Endothelial cell of umbilical vein (primary cell): ENCODE measurements around the gene EPO. TPM values are rescaled to one million over a fixed set of nuclear protein-coding genes. Genes with fewer than 3 reads are reported as not detected.

Experiments
- BruUV-seq: library from RNA; stranded (reverse); fragments of 400-500 nt; replicated peaks from 2 replicates; lab custom pipeline; 2021; lab: Mats Ljungman, UMichigan
- CTCF ChIA-PET: fragments of 300-600, 350-600 bp; sonication (Branson Sonifier 250); formaldehyde crosslinking; loops from one replicate; lab custom pipeline; 2021; ENCODE audit warnings: antibody characterized with exemption, inconsistent platforms; lab: Charles Lee
- POLR2A ChIA-PET: fragments of 300-600, 350-600 bp; sonication (Branson Sonifier 250); formaldehyde crosslinking; loops from one replicate; lab custom pipeline; 2021; ENCODE audit warnings: antibody characterized with exemption, inconsistent platforms; lab: Charles Lee
- DNase-seq: peaks from one replicate; pipeline ENCODE4 v3.0.0-alpha.2; 2011; ENCODE audit warnings: low read depth, low spot score
- FAIRE-seq: peaks from 2 replicates; lab custom pipeline; 2011; peaks lifted over from hg19 to GRCh38; lab: Jason Lieb, UNC
- H2AFZ ChIP-seq: 2 replicates; pipeline ENCODE4 v1.6.0; 2012; ENCODE audit warnings: low read depth, low read length, control low read depth, inconsistent platforms
- H3K27ac ChIP-seq: 2 replicates; pipeline ENCODE4 v1.5.1; 2011; ENCODE audit warnings: low read depth, mild to moderate bottlenecking, control low read depth, low read length, moderate library complexity; ENCODE audit not compliant: insufficient read depth
- H3K27me3 ChIP-seq, 2 experiments: 2 replicates each; pipeline versions ENCODE4 v1.6.0 to v1.6.1; 2011; ENCODE audit warnings: low read length in 2 of 2, mixed read lengths in 1 of 2; ENCODE audit not compliant: control insufficient read depth in 2 of 2, insufficient read depth in 2 of 2
- H3K36me3 ChIP-seq, 2 experiments: 2 replicates in 1 of 2; 3 replicates in 1 of 2; pipeline ENCODE4 v1.5.1; 2011; ENCODE audit warnings: low read length in 2 of 2, mild to moderate bottlenecking in 1 of 2, moderate library complexity in 1 of 2; ENCODE audit not compliant: control insufficient read depth in 2 of 2, insufficient read depth in 2 of 2; ENCODE audit errors: extremely low read depth in 1 of 2
- H3K4me1 ChIP-seq: 3 replicates; pipeline ENCODE4 v1.5.1; 2011; ENCODE audit warnings: mild to moderate bottlenecking, low read length; ENCODE audit not compliant: control insufficient read depth, insufficient read depth; ENCODE audit errors: extremely low read depth
- H3K4me2 ChIP-seq: 2 replicates; pipeline ENCODE4 v1.6.1; 2011; ENCODE audit warnings: low read length, control low read depth, mixed read lengths; ENCODE audit not compliant: insufficient read depth
- H3K4me3 ChIP-seq, 3 experiments: fragments of 200-600 bp in 1 of 3; sonication (generic), shearing (Covaris generic) in 1 of 3; replicated peaks in 1 of 3; 2 replicates each; pipeline ENCODE4 v1.5.1; 2011 to 2016; ENCODE audit warnings: control low read depth in 3 of 3, low read length in 3 of 3, mild to moderate bottlenecking in 2 of 3, inconsistent platforms in 1 of 3, low read depth in 1 of 3, moderate library complexity in 1 of 3; ENCODE audit not compliant: insufficient read depth in 1 of 3
- H3K79me2 ChIP-seq: 2 replicates; pipeline ENCODE4 v1.6.0; 2012; ENCODE audit warnings: low read length, inconsistent platforms; ENCODE audit not compliant: control insufficient read depth, insufficient read depth
- H3K9ac ChIP-seq: replicated peaks from 2 replicates; pipeline ENCODE3; 2011; ENCODE audit warnings: low read length, control low read depth; ENCODE audit not compliant: insufficient read depth; ENCODE audit errors: extremely low read depth
- H3K9me1 ChIP-seq: replicated peaks from 3 replicates; pipeline ENCODE4 v1.6.0; 2011; ENCODE audit warnings: mild to moderate bottlenecking, low read length; ENCODE audit not compliant: control insufficient read depth, insufficient read depth; ENCODE audit errors: extremely low read depth
- H3K9me3 ChIP-seq: replicated peaks from 2 replicates; pipeline ENCODE4 v1.5.1; 2012; ENCODE audit warnings: low read length, inconsistent platforms; ENCODE audit not compliant: control insufficient read depth, insufficient read depth
- H4K20me1 ChIP-seq: replicated peaks from 2 replicates; pipeline ENCODE3; 2011; ENCODE audit warnings: mild to moderate bottlenecking, low read length; ENCODE audit not compliant: control insufficient read depth, insufficient read depth; ENCODE audit errors: extremely low read depth
- EZH2 ChIP-seq: IDR thresholded peaks from 2 replicates; pipeline ENCODE4 v1.6.1; 2012; ENCODE audit warnings: borderline replicate concordance, low read depth, mild to moderate bottlenecking, moderate library complexity, low read length, inconsistent platforms; ENCODE audit not compliant: severe bottlenecking
- FOS ChIP-seq: IDR thresholded peaks from 2 replicates; pipeline ENCODE4 v1.6.1; 2011; ENCODE audit warnings: mild to moderate bottlenecking, low read length, moderate library complexity, borderline replicate concordance; ENCODE audit not compliant: insufficient read depth
- GATA2 ChIP-seq: IDR thresholded peaks from 2 replicates; pipeline ENCODE4 v1.7.0; 2011; ENCODE audit warnings: low read depth, mild to moderate bottlenecking, moderate library complexity, mixed read lengths, low read length; ENCODE audit not compliant: insufficient read length, insufficient read depth
- JUN ChIP-seq: IDR thresholded peaks from 2 replicates; pipeline ENCODE4 v1.6.1; 2011; ENCODE audit warnings: borderline replicate concordance, low read depth; ENCODE audit not compliant: insufficient read length, insufficient read depth
- MYC ChIP-seq: IDR thresholded peaks from one replicate; pipeline ENCODE4 v1.6.1; 2011; ENCODE audit warnings: mild to moderate bottlenecking, low read depth, low read length
- POLR2A ChIP-seq: IDR thresholded peaks from 2 replicates; pipeline ENCODE4 v1.6.1; 2012; ENCODE audit warnings: low read depth, mild to moderate bottlenecking, control low read depth, low read length
- POLR2AphosphoS5 ChIP-seq: IDR thresholded peaks from 2 replicates; pipeline ENCODE4 v1.6.1; 2012; ENCODE audit warnings: low read depth, mild to moderate bottlenecking, control low read depth, low read length, moderate library complexity; ENCODE audit not compliant: insufficient read depth
- dilution Hi-C: fragments of 300-500 bp; cut with MboI; formaldehyde crosslinking; loops from one replicate; pipeline ENCODE4 v1.15.0; 2019; ENCODE audit warnings: low sequenced_read_pairs; ENCODE audit not compliant: extremely low pct_ligation_motif_present
- intact Hi-C: fragments of 100-400 bp; cut with micrococcal nuclease; formaldehyde crosslinking; loops from one replicate; pipeline ENCODE4 v1.10.0; 2022
- polyA plus RNA-seq, 4 experiments: library from polyadenylated mRNA; depleted of rRNA in 3 of 4; stranded (reverse) in 3 of 4; unstranded in 1 of 4; fragments of >200 nt; gene quantifications; 2 replicates each; pipeline versions ENCODE4 v1.2.1 to v1.2.3, GENCODE V29; 2011 to 2012; ENCODE audit warnings: missing spikeins in 1 of 4
- total RNA-seq: library from RNA; stranded (reverse); gene quantifications from 2 replicates; pipeline ENCODE4 v1.2.3, GENCODE V29; 2021
- TF ChIP-seq, protein P1 (sequence below): IDR thresholded peaks from 2 replicates; pipeline ENCODE4 v1.6.1; 2011; ENCODE audit not compliant: insufficient read depth, insufficient read length
- TF ChIP-seq, protein P2 (sequence below), 2 donors: IDR thresholded peaks; 1 replicate in 1 of 2; 2 replicates in 1 of 2; pipeline ENCODE4 v1.5.1; 2011; ENCODE audit warnings: low read length in 2 of 2, mild to moderate bottlenecking in 2 of 2, moderate library complexity in 2 of 2, control low read depth in 1 of 2, inconsistent platforms in 1 of 2, low read depth in 1 of 2; ENCODE audit not compliant: insufficient read depth in 1 of 2; ENCODE audit errors: extremely low read depth in 1 of 2

The EPO gene
- total and polyA plus RNA-seq, 2 donors (not counting 3 experiments of a cell fraction or from before 2014, with no cell fraction given) = not detected

DNA sequence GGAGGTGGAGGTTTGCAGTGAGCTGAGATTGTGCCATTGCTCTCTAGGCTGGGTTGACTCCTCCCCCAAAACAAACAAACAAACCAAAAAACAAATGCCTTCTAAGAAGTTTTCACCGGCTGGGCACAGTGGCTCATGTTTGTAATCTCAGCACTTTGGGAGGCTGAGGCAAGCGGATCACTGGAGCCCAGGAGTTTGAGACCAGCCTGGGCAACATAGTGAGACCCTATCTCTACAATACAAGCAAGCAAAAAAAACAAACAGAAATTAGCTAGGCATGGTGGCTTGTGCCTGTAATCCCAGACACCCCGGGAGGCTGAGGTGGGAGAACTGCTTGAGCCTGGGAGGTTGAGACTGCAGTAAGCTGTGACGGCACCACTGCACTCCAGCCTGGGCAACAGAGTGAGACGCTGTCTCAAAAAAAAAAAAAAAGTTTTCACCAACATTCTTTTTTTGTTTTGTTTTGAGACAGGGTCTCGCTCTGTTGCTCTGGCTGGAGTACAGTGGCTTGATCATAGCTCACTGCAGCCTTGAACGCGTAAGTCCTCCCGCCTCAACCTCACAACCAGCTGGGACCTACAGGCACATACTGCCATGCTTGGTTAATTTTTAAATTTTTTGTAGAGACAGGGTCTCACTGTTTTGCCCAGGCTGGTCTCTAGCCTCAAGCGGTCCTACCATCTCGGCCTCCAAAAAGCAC is 11.8 kb downstream of the EPO start:
- H3K36me3 ChIP-seq = no peaks in the 10 kb centered on the region
- DNase-seq (no peak), FAIRE-seq (no peak)
- H3K27ac ChIP-seq = no peak overlapping the region
- no peaks in the 10 kb centered on the region for H3K79me2 ChIP-seq
- ChIA-PET CTCF (interaction anchor here (1.4 kb wide), 1 partner anchor 30 kb away, joined by 3 read pairs; no protein-coding TSS in a partner anchor), POLR2A (no interaction called here)
- H2AFZ ChIP-seq = no peak overlapping the region
- no peak overlapping the region for H3K4me3 ChIP-seq
- no peaks in the 10 kb centered on the region for H3K4me1 ChIP-seq
- no peak overlapping the region for H3K9ac ChIP-seq
- intact Hi-C loops = no loop called here
- peaks cover 2 to 10% of the 10 kb centered on the region in 2 experiments for H3K27me3 ChIP-seq
- H3K4me2 ChIP-seq = no peak overlapping the region
- TF ChIP-seq POLR2A (no peak), GATA2 (no peak), POLR2AphosphoS5 (no peak), MYC (no peak), EZH2 (no peak), FOS (no peak), JUN (no peak)
- TF ChIP-seq, protein P1, sequence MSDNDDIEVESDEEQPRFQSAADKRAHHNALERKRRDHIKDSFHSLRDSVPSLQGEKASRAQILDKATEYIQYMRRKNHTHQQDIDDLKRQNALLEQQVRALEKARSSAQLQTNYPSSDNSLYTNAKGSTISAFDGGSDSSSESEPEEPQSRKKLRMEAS = no peak
- TF ChIP-seq, protein P2, sequence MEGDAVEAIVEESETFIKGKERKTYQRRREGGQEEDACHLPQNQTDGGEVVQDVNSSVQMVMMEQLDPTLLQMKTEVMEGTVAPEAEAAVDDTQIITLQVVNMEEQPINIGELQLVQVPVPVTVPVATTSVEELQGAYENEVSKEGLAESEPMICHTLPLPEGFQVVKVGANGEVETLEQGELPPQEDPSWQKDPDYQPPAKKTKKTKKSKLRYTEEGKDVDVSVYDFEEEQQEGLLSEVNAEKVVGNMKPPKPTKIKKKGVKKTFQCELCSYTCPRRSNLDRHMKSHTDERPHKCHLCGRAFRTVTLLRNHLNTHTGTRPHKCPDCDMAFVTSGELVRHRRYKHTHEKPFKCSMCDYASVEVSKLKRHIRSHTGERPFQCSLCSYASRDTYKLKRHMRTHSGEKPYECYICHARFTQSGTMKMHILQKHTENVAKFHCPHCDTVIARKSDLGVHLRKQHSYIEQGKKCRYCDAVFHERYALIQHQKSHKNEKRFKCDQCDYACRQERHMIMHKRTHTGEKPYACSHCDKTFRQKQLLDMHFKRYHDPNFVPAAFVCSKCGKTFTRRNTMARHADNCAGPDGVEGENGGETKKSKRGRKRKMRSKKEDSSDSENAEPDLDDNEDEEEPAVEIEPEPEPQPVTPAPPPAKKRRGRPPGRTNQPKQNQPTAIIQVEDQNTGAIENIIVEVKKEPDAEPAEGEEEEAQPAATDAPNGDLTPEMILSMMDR (IDR thresholded peaks at IDR 0.05; ENCODE audit: extremely low read depth in 1 of 2, insufficient read depth in 1 of 2, low read depth in 1 of 2, low read length in 2 of 2) = no peak
- dilution Hi-C loops = no loop called here
- no peaks in the 10 kb centered on the region for H3K9me1 ChIP-seq
- H3K9me3 ChIP-seq = no peaks in the 10 kb centered on the region
- BruUV-seq = no TSS peak
- H4K20me1 ChIP-seq = no peaks in the 10 kb centered on the region
